22Rv1 (cell line): ENCODE results near the gene KYNU.

ENCODE experiments used
- H3K27ac ChIP-seq: fragments of 450-650 bp; 2 replicates; pipeline ENCODE4 v1.5.1; 2017
- CTCF ChIP-seq: fragments of 450-650 bp; IDR thresholded peaks from 2 replicates; pipeline ENCODE4 v1.5.1; 2017; ENCODE audit warnings: mild to moderate bottlenecking
- ZFX ChIP-seq: fragments of 450-650 bp; IDR thresholded peaks from 2 replicates; pipeline ENCODE4 v1.6.1; 2017; ENCODE audit warnings: antibody characterized with exemption, borderline replicate concordance

The KYNU gene

DNA sequence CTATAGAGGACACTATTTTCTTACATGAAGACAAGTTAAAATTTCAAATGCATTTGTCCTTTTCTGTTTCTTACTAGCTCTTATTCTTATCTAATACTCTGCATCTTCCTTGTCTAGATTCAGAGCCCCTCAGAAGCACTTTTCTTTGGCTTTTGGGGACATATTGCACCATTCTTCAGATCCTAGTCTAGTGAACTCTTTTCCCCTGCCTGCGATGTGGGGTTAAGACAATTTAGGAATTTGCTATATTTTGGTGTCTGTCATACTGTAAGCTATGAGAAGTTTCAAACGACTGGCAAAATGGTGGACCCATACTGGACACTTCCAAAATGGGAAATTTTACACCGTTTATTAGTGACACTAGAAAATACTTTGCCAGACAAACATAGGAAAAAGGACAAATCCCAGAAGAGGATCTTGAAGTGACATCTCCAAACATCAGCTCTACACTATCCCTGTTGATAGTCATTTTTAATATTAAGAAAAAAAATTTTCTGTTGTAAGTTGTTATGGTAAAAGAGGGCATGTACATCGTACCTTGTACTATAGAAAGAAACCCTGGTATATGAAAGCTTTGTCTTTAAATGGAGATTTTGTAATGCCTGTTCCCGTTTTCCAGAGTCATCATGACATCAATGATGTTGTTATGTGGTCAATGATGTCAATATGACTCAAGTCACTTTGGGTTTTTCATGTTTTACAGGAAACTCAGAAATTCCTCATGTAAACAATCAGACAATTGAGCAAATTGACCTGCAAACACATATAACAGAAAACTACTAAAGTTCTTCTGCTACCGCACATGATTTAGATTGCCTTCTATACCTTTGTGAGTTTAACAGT lies 4.4 kb upstream of the KYNU start:
- no peak overlapping the region for H3K27ac ChIP-seq
- TF ChIP-seq ZFX (no peak), CTCF (no peak)

DNA sequence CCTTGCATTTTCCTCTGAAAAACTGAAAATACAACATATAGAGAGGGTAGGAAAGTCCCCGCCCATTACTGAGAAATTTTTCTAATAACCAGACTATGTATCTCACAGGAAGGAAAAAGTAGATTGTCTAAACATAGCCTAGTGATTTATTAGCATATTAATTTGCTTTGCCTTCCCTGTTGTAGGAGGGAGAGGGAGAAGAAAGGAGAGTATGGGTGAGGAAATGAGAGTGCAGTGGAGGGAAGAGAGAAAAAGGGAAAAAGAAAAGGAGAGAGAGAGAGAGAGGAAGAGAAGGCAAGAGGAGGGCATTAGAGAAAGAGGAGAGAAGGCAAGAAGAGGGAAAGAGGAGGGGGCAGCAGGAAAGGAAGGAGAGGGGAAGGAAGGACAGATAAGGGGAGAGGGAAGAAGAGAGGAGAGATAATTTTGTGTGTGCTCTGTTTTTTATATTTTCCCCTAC lies 3.6 kb upstream of the KYNU start:
- no peak overlapping the region for H3K27ac ChIP-seq
- TF ChIP-seq CTCF (no peak), ZFX (no peak)

GRCh38 chr2:142874293-142874814 lies 3.1 kb upstream of the KYNU start:
- no peak overlapping the region for H3K27ac ChIP-seq
- TF ChIP-seq CTCF (no peak), ZFX (no peak)

DNA sequence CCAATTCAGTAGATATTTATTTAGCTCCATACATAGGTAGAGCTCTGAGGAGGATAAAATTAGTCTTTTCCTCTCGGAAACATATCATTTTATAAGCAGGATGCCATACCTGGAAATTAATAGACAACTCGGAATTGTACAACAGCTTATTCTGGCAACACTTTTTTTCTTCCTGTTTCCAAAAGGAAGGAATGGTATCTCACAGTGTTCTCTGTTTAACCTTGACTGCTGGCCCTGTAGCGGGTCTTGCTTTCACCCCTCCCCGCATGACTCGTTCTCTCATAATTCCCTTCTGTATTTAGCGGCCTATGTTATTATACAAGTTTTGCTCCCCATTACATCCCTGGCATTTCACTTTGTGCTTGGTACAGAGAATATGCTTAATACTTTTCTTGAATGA lies 2.5 kb upstream of the KYNU start:
- TF ChIP-seq CTCF (no peak), ZFX (no peak)
- H3K27ac ChIP-seq = no peak overlapping the region

- TF ChIP-seq ZFX = no peak
- no peak for TF ChIP-seq CTCF
- no peak overlapping the region for H3K27ac ChIP-seq
Measured at GRCh38 chr2:142875652-142876051, 1.8 kb upstream of the KYNU start.

DNA sequence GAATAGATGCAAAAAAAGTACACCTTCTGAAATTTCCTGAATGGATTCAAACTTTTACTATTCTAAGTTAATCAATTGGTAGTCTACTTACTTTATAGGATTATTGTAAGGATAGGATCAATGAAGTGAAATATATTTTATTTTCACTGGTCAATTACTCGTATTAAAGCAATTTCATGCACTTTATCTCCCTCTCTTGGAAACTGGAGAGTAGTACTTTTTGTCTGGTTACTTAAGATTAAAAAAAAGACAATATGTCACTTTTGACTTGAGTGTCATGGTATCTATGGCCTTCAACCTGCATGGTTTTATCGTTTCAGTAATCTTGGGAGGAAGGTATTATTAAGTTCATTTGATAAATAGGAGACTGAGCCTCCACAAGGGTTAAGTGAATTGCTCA lies 1.0 kb upstream of the KYNU start:
- no peak overlapping the region for H3K27ac ChIP-seq
- TF ChIP-seq CTCF = no peak
- no peak for TF ChIP-seq ZFX

GRCh38 chr2:142878031-142878678 lies 691 bp downstream of the KYNU start:
- TF ChIP-seq ZFX (no peak), CTCF (no peak)
- H3K27ac ChIP-seq = no peak overlapping the region
